ENCODE measurements around the gene ZNF444. TPM values are rescaled to one million over a fixed set of nuclear protein-coding genes. Genes with fewer than 3 reads are reported as not detected.

The ZNF444 gene
- total RNA-seq, 2 experiments from 2014 or later, result 28.6 to 33.7 TPM

GRCh38 chr19:56125806-56126590 lies 15.1 kb upstream of the ZNF444 start:
- no peak for DNase-seq
- no peak overlapping the region for H3K27ac Mint-ChIP-seq
- H3K27me3 Mint-ChIP-seq, result no peaks in the 10 kb centered on the region
- H3K4me1 Mint-ChIP-seq, result peaks cover 9% of the 10 kb centered on the region
- H3K36me3 Mint-ChIP-seq, result no peaks in the 10 kb centered on the region
- no peak overlapping the region for H3K4me3 Mint-ChIP-seq
- H3K9me3 Mint-ChIP-seq, result no peaks in the 10 kb centered on the region

GRCh38 chr19:56126983-56127780 lies 13.9 kb upstream of the ZNF444 start:
- H3K9me3 Mint-ChIP-seq, result no peaks in the 10 kb centered on the region
- no peak overlapping the region for H3K27ac Mint-ChIP-seq
- H3K36me3 Mint-ChIP-seq, result no peaks in the 10 kb centered on the region
- DNase-seq, result no peak
- H3K4me3 Mint-ChIP-seq, result no peak overlapping the region
- peaks cover 3% of the 10 kb centered on the region for H3K4me1 Mint-ChIP-seq
- no peaks in the 10 kb centered on the region for H3K27me3 Mint-ChIP-seq

GRCh38 chr19:56130006-56130405 lies 11.1 kb upstream of the ZNF444 start:
- H3K4me3 Mint-ChIP-seq, result no peak overlapping the region
- H3K9me3 Mint-ChIP-seq, result no peaks in the 10 kb centered on the region
- no peak for DNase-seq
- no peaks in the 10 kb centered on the region for H3K36me3 Mint-ChIP-seq
- H3K27me3 Mint-ChIP-seq, result no peaks in the 10 kb centered on the region
- H3K4me1 Mint-ChIP-seq, result peaks cover 2% of the 10 kb centered on the region
- H3K27ac Mint-ChIP-seq, result no peak overlapping the region

- Mint-ChIP-seq H3K4me3 (no peak overlapping the region), H3K9me3 (no peaks in the 10 kb centered on the region), H3K36me3 (no peaks in the 10 kb centered on the region), H3K27me3 (no peaks in the 10 kb centered on the region), H3K27ac (no peak overlapping the region), H3K4me1 (peaks cover 2% of the 10 kb centered on the region)
- DNase-seq, result no peak
Observed at GRCh38 chr19:56131651-56132050, 9.4 kb upstream of the ZNF444 start.

- Mint-ChIP-seq H3K9me3 (no peaks in the 10 kb centered on the region), H3K36me3 (no peaks in the 10 kb centered on the region), H3K27ac (no peak overlapping the region), H3K27me3 (no peaks in the 10 kb centered on the region), H3K4me3 (no peak overlapping the region), H3K4me1 (peaks cover 2% of the 10 kb centered on the region)
- no peak for DNase-seq
Observed at GRCh38 chr19:56132316-56132822, 8.7 kb upstream of the ZNF444 start.

GRCh38 chr19:56133858-56134653 lies 7.0 kb upstream of the ZNF444 start:
- DNase-seq, result no peak
- no peak overlapping the region for H3K4me3 Mint-ChIP-seq
- no peaks in the 10 kb centered on the region for H3K27me3 Mint-ChIP-seq
- H3K4me1 Mint-ChIP-seq, result peaks cover 2% of the 10 kb centered on the region
- no peak overlapping the region for H3K27ac Mint-ChIP-seq
- no peaks in the 10 kb centered on the region for H3K36me3 Mint-ChIP-seq
- H3K9me3 Mint-ChIP-seq, result no peaks in the 10 kb centered on the region

GRCh38 chr19:56134654-56134921 lies 6.5 kb upstream of the ZNF444 start:
- H3K27ac Mint-ChIP-seq, result no peak overlapping the region
- no peaks in the 10 kb centered on the region for H3K36me3 Mint-ChIP-seq
- DNase-seq, result no peak
- no peak overlapping the region for H3K4me3 Mint-ChIP-seq
- H3K27me3 Mint-ChIP-seq, result no peaks in the 10 kb centered on the region
- H3K9me3 Mint-ChIP-seq, result no peaks in the 10 kb centered on the region
- H3K4me1 Mint-ChIP-seq, result peaks cover 2% of the 10 kb centered on the region

GRCh38 chr19:56136362-56136761 lies 4.7 kb upstream of the ZNF444 start:
- Mint-ChIP-seq H3K27me3 (no peaks in the 10 kb centered on the region), H3K4me1 (peaks cover 9% of the 10 kb centered on the region), H3K36me3 (no peaks in the 10 kb centered on the region), H3K4me3 (no peak overlapping the region), H3K9me3 (no peaks in the 10 kb centered on the region), H3K27ac (no peak overlapping the region)
- DNase-seq, result no peak

- no peaks in the 10 kb centered on the region for H3K27me3 Mint-ChIP-seq
- H3K27ac Mint-ChIP-seq, result no peak overlapping the region
- no peak for DNase-seq
- peaks cover 15% of the 10 kb centered on the region for H3K4me1 Mint-ChIP-seq
- no peaks in the 10 kb centered on the region for H3K9me3 Mint-ChIP-seq
- H3K36me3 Mint-ChIP-seq, result no peaks in the 10 kb centered on the region
- no peak overlapping the region for H3K4me3 Mint-ChIP-seq
Observed at GRCh38 chr19:56137405-56137804, 3.7 kb upstream of the ZNF444 start.

- H3K4me3 Mint-ChIP-seq, result no peak overlapping the region
- H3K36me3 Mint-ChIP-seq, result peaks cover 2% of the 10 kb centered on the region
Observed at GRCh38 chr19:56138069-56138468, 3.0 kb upstream of the ZNF444 start.

GRCh38 chr19:56139847-56140582 lies 1.1 kb upstream of the ZNF444 start:
- H3K9me3 Mint-ChIP-seq, result no peaks in the 10 kb centered on the region
- no peak for DNase-seq
- peaks cover 2% of the 10 kb centered on the region for H3K36me3 Mint-ChIP-seq
- peak overlapping the region; percentile 95 for H3K27ac Mint-ChIP-seq
- H3K4me3 Mint-ChIP-seq, result peak overlapping the region; percentile 94
- no peaks in the 10 kb centered on the region for H3K27me3 Mint-ChIP-seq
- H3K4me1 Mint-ChIP-seq, result peaks cover 28% of the 10 kb centered on the region

More at GRCh38 chr19:56138069-56138468, 3.0 kb upstream of the ZNF444 start:
- Mint-ChIP-seq H3K27ac (no peak overlapping the region), H3K4me1 (peaks cover 18% of the 10 kb centered on the region), H3K9me3 (no peaks in the 10 kb centered on the region), H3K27me3 (no peaks in the 10 kb centered on the region)
- DNase-seq, result no peak

- H3K4me1 Mint-ChIP-seq, result peaks cover 28% of the 10 kb centered on the region
- H3K9me3 Mint-ChIP-seq, result no peaks in the 10 kb centered on the region
- H3K4me3 Mint-ChIP-seq, result peak overlapping the region; percentile 94
- no peak for DNase-seq
- H3K36me3 Mint-ChIP-seq, result peaks cover 2% of the 10 kb centered on the region
- no peaks in the 10 kb centered on the region for H3K27me3 Mint-ChIP-seq
- H3K27ac Mint-ChIP-seq, result peak overlapping the region; percentile 95
Observed at GRCh38 chr19:56141417-56141993, 418 bp downstream of the ZNF444 start.

GRCh38 chr19:56142087-56142787 lies 1.1 kb downstream of the ZNF444 start:
- no peak for DNase-seq
- H3K9me3 Mint-ChIP-seq, result no peaks in the 10 kb centered on the region
- peaks cover 2% of the 10 kb centered on the region for H3K36me3 Mint-ChIP-seq
- H3K4me1 Mint-ChIP-seq, result peaks cover 28% of the 10 kb centered on the region
- H3K27ac Mint-ChIP-seq, result peak overlapping the region; percentile 78
- no peaks in the 10 kb centered on the region for H3K27me3 Mint-ChIP-seq
- peak overlapping the region; percentile 94 for H3K4me3 Mint-ChIP-seq
